GM12878 (cell line): ENCODE measurements around the gene DENND1A. TPM values are rescaled to one million over a fixed set of nuclear protein-coding genes. Genes with fewer than 3 reads are reported as not detected.

Experiments used
- ATAC-seq: fragments of 200-7000 bp; cut with Tn5 transposase; 3 replicates; pipeline ENCODE4 v1.9.1; 2020; ENCODE audit warnings: mild to moderate bottlenecking, moderate library complexity
- BruUV-seq: library from RNA; stranded (reverse); fragments of 400-500 nt; replicated peaks from 2 replicates; lab custom pipeline; 2021; lab: Mats Ljungman, UMichigan
- CTCF ChIA-PET: fragments of 300-600 bp; sonication (Branson Sonifier 250); formaldehyde crosslinking; extraction: SDS; loops from one replicate; lab custom pipeline; 2021; ENCODE audit warnings: inconsistent platforms; lab: Yijun Ruan, JAX
- POLR2A ChIA-PET: fragments of 350-600 bp; formaldehyde crosslinking; extraction: SDS; loops from one replicate; lab custom pipeline; 2021; ENCODE audit warnings: inconsistent platforms; lab: Charles Lee
- RAD21 ChIA-PET: fragments of 300-600 bp; sonication (Branson Sonifier 250); formaldehyde crosslinking; loops from one replicate; lab custom pipeline; 2023; ENCODE audit warnings: antibody characterized with exemption; ENCODE audit not compliant: unreplicated experiment; lab: Charles Lee
- SMC1A ChIA-PET: fragments of 300-600 bp; sonication (Branson Sonifier 250); formaldehyde crosslinking; loops from one replicate; lab custom pipeline; 2023; ENCODE audit not compliant: unreplicated experiment, uncharacterized antibody; lab: Charles Lee
- DNase-seq: peaks from one replicate; pipeline ENCODE4 v3.0.0-alpha.2; 2011; ENCODE audit warnings: low read depth, low spot score
- FAIRE-seq: peaks from 3 replicates; lab custom pipeline; 2011; peaks lifted over from hg19 to GRCh38; lab: Jason Lieb, UNC
- H2AFZ ChIP-seq: 2 replicates; pipeline ENCODE4 v1.6.0; 2011; ENCODE audit warnings: low read depth, low read length, control low read depth; ENCODE audit not compliant: control insufficient read depth
- H3K27ac ChIP-seq: 2 replicates; pipeline ENCODE4 v1.5.1; 2011; ENCODE audit warnings: control low read depth; ENCODE audit not compliant: control insufficient read depth, insufficient read depth
- H3K27me3 ChIP-seq, 2 experiments: replicated peaks in 1 of 2; 2 replicates each; pipeline versions ENCODE4 v1.6.0 to v1.6.1; 2011; ENCODE audit warnings: low read length in 1 of 2; ENCODE audit not compliant: control insufficient read depth in 2 of 2, insufficient read depth in 2 of 2
- H3K36me3 ChIP-seq, 2 experiments: 2 replicates each; pipeline ENCODE4 v1.5.1; 2011; ENCODE audit warnings: low read length in 1 of 2; ENCODE audit not compliant: control insufficient read depth in 2 of 2, insufficient read depth in 2 of 2
- H3K4me1 ChIP-seq: 2 replicates; pipeline ENCODE4 v1.6.1; 2011; ENCODE audit warnings: mild to moderate bottlenecking, low read length, moderate library complexity, mixed read lengths; ENCODE audit not compliant: control insufficient read depth, insufficient read depth
- H3K4me2 ChIP-seq: 2 replicates; pipeline ENCODE4 v1.6.0; 2011; ENCODE audit warnings: control low read depth; ENCODE audit not compliant: control insufficient read depth, insufficient read depth
- H3K4me3 ChIP-seq: fragments of 200-600 bp; sonication (generic); 2 replicates; pipeline ENCODE4 v1.5.1; 2016
- H3K79me2 ChIP-seq: 2 replicates; pipeline ENCODE4 v1.6.0; 2011; ENCODE audit warnings: low read length; ENCODE audit not compliant: control insufficient read depth, insufficient read depth
- H3K9ac ChIP-seq: 2 replicates; pipeline ENCODE4 v1.8.0; 2011; ENCODE audit warnings: low read length, control low read depth, mixed read lengths; ENCODE audit not compliant: control insufficient read depth, insufficient read depth
- H3K9me3 ChIP-seq: replicated peaks from 3 replicates; pipeline ENCODE4 v1.5.1; 2011; ENCODE audit warnings: mild to moderate bottlenecking, low read length; ENCODE audit not compliant: control insufficient read depth, insufficient read depth
- H4K20me1 ChIP-seq: 2 replicates; pipeline ENCODE4 v1.6.0; 2011; ENCODE audit not compliant: control insufficient read depth, insufficient read depth
- WGBS: methylation state at CpG from one replicate; pipeline ENCODE4 v1.1.6; 2016; ENCODE audit warnings: low lambda C conversion rate; ENCODE audit not compliant: insufficient replicate concordance, insufficient coverage; ENCODE audit errors: missing lambda C conversion rate; 5-methylcytosine and 5-hydroxymethylcytosine counted together
- in situ Hi-C: fragments of 300-500 bp; cut with MboI; formaldehyde crosslinking; loops from 9 replicates; pipeline ENCODE4 v1.14.3; 2018; ENCODE audit warnings: mixed read lengths
- intact Hi-C: fragments of 100-400 bp; cut with micrococcal nuclease; formaldehyde crosslinking; loops from one replicate; pipeline ENCODE4 v1.14.2; 2022; ENCODE audit not compliant: unreplicated experiment
- polyA plus RNA-seq, 11 experiments: library from polyadenylated mRNA; depleted of rRNA in 4 of 11; unstranded in 6 of 11; stranded (reverse) in 5 of 11; fragments of >200 nt; fragmentation: Nextera tagmentation in 4 of 11; fragmentation: Illumina TruSeq in 1 of 11; extraction: Ambion mirVana in 4 of 11; extraction: Trizol in 1 of 11; gene quantifications; 1 replicate in 1 of 11; 2 replicates in 10 of 11; pipeline versions ENCODE4 v1.2.1 to v1.2.3, GENCODE V29; 2011 to 2016; ENCODE audit warnings: inconsistent platforms in 2 of 11, missing spikeins in 2 of 11, low read depth in 1 of 11
- total RNA-seq, 4 experiments: library from RNA; depleted of rRNA in 3 of 4; stranded (reverse); fragments of >200 nt in 3 of 4; fragmentation: Illumina TruSeq in 1 of 4; extraction: Trizol in 1 of 4; gene quantifications; 2 replicates each; pipeline versions ENCODE4 v1.2.1 to v1.2.3, GENCODE V29; 2013 to 2021
- TF ChIP-seq, protein P1 (sequence below): fragments of 450-650 bp; IDR thresholded peaks from 2 replicates; pipeline ENCODE4 v1.6.1; 2017; ENCODE audit warnings: mild to moderate bottlenecking, moderate library complexity

The DENND1A gene
- total and polyA plus RNA-seq, 10 of the 15 experiments (the other 5 are each of a cell fraction or from before 2014, with no cell fraction given) = 14.1 to 48.6 (median 35.2) TPM

DNA sequence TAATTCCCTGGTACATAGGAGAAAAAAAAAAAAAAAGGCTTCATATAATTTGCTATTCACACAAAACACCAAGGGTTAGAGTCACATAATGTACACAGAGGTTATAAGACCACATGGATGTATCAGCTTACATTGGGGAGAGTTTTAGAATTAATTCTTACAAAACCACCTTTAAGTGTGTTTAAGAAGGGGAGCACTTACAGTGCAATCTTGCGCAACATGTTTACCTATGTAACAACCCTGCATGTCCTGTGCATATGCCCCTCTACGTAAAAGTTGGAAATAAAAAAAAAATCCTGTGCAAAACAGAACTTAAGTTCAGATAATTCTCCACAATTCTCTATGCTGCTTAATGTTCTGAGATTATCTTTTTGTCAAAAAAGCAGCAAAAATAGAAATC lies 190.0 kb downstream of the DENND1A start:
- ATAC-seq (no peak), DNase-seq (no peak), FAIRE-seq (peak; percentile 59)
- 0 out of 4 replicates have a peak, but pooled peaks cover 0 to 4% of the 10 kb centered on the region in 2 experiments for H3K36me3 ChIP-seq
- TF ChIP-seq, protein P1, sequence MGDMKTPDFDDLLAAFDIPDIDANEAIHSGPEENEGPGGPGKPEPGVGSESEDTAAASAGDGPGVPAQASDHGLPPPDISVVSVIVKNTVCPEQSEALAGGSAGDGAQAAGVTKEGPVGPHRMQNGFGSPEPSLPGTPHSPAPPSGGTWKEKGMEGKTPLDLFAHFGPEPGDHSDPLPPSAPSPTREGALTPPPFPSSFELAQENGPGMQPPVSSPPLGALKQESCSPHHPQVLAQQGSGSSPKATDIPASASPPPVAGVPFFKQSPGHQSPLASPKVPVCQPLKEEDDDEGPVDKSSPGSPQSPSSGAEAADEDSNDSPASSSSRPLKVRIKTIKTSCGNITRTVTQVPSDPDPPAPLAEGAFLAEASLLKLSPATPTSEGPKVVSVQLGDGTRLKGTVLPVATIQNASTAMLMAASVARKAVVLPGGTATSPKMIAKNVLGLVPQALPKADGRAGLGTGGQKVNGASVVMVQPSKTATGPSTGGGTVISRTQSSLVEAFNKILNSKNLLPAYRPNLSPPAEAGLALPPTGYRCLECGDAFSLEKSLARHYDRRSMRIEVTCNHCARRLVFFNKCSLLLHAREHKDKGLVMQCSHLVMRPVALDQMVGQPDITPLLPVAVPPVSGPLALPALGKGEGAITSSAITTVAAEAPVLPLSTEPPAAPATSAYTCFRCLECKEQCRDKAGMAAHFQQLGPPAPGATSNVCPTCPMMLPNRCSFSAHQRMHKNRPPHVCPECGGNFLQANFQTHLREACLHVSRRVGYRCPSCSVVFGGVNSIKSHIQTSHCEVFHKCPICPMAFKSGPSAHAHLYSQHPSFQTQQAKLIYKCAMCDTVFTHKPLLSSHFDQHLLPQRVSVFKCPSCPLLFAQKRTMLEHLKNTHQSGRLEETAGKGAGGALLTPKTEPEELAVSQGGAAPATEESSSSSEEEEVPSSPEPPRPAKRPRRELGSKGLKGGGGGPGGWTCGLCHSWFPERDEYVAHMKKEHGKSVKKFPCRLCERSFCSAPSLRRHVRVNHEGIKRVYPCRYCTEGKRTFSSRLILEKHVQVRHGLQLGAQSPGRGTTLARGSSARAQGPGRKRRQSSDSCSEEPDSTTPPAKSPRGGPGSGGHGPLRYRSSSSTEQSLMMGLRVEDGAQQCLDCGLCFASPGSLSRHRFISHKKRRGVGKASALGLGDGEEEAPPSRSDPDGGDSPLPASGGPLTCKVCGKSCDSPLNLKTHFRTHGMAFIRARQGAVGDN = no peak
- no peak overlapping the region for H3K4me3 ChIP-seq
- no peaks in the 10 kb centered on the region for H4K20me1 ChIP-seq
- no peak overlapping the region for H3K27ac ChIP-seq
- intact Hi-C loops (loop anchor here (10.0 kb wide), 1 partner anchor 195 kb away; no protein-coding TSS in a partner anchor), in situ Hi-C loops (no loop called here)
- WGBS = 95% methylated on average over 2 of the region's 2 CpGs
- ChIA-PET RAD21 (interaction anchor here (1.3 to 1.9 kb wide), 4 partner anchors 12 to 102 kb away, joined by 3 to 5 read pairs (median 4); no protein-coding TSS in a partner anchor), SMC1A (interaction anchor here (0.6 to 7.9 kb wide), 10 partner anchors 10 to 264 kb away, joined by 3 to 53 read pairs (median 4); no protein-coding TSS in a partner anchor), CTCF (interaction anchor here (1.7 kb wide), 2 partner anchors 10 to 37 kb away, joined by 5 to 6 read pairs; no protein-coding TSS in a partner anchor), POLR2A (interaction anchor here (0.7 to 1.9 kb wide), 3 partner anchors 9 to 26 kb away, joined by 3 to 5 read pairs (median 3); no protein-coding TSS in a partner anchor)
- H3K4me1 ChIP-seq = peaks cover 4% of the 10 kb centered on the region; the same call in 1 of the 2 replicates
- no peaks in the 10 kb centered on the region for H3K27me3 ChIP-seq
- no TSS peak for BruUV-seq
- no peak overlapping the region for H3K9ac ChIP-seq
- H3K9me3 ChIP-seq = no peaks in the 10 kb centered on the region
- H3K4me2 ChIP-seq = no peak overlapping the region
- H3K79me2 ChIP-seq = no peaks in the 10 kb centered on the region
- no peak overlapping the region for H2AFZ ChIP-seq
